HEK293 (cell line): ENCODE data around the gene URM1.

Experiments
- BCL11B ChIP-seq: fragments of 450-650 bp; formaldehyde crosslinking; IDR thresholded peaks from 2 replicates; pipeline ENCODE4 v1.5.1; 2016; ENCODE audit warnings: low read depth, missing biosample characterization, missing genetic modification characterization
- ZNF175 ChIP-seq: fragments of 450-650 bp; formaldehyde crosslinking; IDR thresholded peaks from 2 replicates; pipeline ENCODE4 v1.5.1; 2016; ENCODE audit warnings: missing biosample characterization, missing genetic modification characterization
- ZNF221 ChIP-seq: fragments of 450-650 bp; formaldehyde crosslinking; IDR thresholded peaks from 2 replicates; pipeline ENCODE4 v1.5.1; 2017; ENCODE audit warnings: missing biosample characterization, missing genetic modification characterization, borderline replicate concordance
- ZNF473 ChIP-seq: fragments of 450-650 bp; formaldehyde crosslinking; IDR thresholded peaks from 2 replicates; pipeline ENCODE4 v1.5.1; 2017; ENCODE audit warnings: missing biosample characterization, missing genetic modification characterization
- ZNF776 ChIP-seq: fragments of 450-650 bp; formaldehyde crosslinking; IDR thresholded peaks from 2 replicates; pipeline ENCODE4 v1.5.0; 2017; ENCODE audit warnings: missing biosample characterization, missing genetic modification characterization, borderline replicate concordance
- ZXDB ChIP-seq: fragments of 450-650 bp; formaldehyde crosslinking; IDR thresholded peaks from 2 replicates; pipeline ENCODE4 v1.5.1; 2016; ENCODE audit warnings: missing biosample characterization, missing genetic modification characterization
- TF ChIP-seq, protein P1 (sequence below): fragments of 450-650 bp; formaldehyde crosslinking; IDR thresholded peaks from 2 replicates; pipeline ENCODE4 v1.5.1; 2016; ENCODE audit warnings: missing biosample characterization, missing genetic modification characterization
- TF ChIP-seq, protein P2 (sequence below): fragments of 450-650 bp; IDR thresholded peaks from 2 replicates; pipeline ENCODE4 v1.5.1; 2018; ENCODE audit warnings: missing biosample characterization, mild to moderate bottlenecking, missing genetic modification characterization
- TF ChIP-seq, protein P3 (sequence below): fragments of 450-650 bp; formaldehyde crosslinking; IDR thresholded peaks from 2 replicates; pipeline ENCODE4 v1.5.1; 2016; ENCODE audit warnings: missing biosample characterization, missing genetic modification characterization
- TF ChIP-seq, protein P4 (sequence below): fragments of 450-650 bp; formaldehyde crosslinking; IDR thresholded peaks from 2 replicates; pipeline ENCODE4 v1.5.1; 2016; ENCODE audit warnings: missing biosample characterization, missing genetic modification characterization

DNA sequence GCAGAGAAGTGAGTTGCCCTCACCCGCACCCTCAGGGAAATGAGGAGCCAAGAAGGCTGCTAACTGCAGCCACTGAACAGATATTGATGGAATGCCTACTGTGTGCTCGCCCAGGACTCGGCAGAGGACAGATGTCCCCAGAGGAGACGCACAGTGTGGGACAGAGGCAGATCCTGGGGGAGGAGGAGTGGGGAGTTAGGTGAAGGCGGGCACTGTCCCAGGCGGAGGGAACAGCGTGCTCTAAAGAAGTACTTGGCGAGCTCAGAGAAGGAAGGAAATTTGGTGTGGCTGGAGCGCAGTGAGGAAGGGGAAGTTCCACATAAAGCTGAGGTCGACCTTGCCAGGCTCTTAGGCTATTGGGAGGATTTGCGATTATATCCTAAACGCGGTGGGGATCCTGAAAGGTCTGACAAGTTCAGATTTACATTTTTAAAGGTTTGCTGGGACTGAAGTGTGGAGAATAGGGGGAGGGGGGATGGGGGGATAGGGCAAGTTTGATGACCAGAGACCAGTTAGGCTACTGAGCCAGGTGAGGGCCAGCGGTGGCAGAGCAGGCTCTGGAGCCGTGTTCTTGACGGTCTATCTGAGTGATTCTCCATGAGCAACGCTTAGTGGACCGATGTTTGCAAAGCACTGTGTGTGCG, 25.9 kb downstream of the URM1 start:
- TF ChIP-seq ZNF776 (tag by site-specific recombination) (no peak), ZXDB (tag by site-specific recombination) (no peak), ZNF221 (tag by site-specific recombination) (no peak), ZNF175 (tag by site-specific recombination) (no peak), ZNF473 (tag by site-specific recombination) (no peak), BCL11B (tag by site-specific recombination) (no peak)
- TF ChIP-seq, protein P1, sequence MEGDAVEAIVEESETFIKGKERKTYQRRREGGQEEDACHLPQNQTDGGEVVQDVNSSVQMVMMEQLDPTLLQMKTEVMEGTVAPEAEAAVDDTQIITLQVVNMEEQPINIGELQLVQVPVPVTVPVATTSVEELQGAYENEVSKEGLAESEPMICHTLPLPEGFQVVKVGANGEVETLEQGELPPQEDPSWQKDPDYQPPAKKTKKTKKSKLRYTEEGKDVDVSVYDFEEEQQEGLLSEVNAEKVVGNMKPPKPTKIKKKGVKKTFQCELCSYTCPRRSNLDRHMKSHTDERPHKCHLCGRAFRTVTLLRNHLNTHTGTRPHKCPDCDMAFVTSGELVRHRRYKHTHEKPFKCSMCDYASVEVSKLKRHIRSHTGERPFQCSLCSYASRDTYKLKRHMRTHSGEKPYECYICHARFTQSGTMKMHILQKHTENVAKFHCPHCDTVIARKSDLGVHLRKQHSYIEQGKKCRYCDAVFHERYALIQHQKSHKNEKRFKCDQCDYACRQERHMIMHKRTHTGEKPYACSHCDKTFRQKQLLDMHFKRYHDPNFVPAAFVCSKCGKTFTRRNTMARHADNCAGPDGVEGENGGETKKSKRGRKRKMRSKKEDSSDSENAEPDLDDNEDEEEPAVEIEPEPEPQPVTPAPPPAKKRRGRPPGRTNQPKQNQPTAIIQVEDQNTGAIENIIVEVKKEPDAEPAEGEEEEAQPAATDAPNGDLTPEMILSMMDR: no peak
- TF ChIP-seq, protein P2, sequence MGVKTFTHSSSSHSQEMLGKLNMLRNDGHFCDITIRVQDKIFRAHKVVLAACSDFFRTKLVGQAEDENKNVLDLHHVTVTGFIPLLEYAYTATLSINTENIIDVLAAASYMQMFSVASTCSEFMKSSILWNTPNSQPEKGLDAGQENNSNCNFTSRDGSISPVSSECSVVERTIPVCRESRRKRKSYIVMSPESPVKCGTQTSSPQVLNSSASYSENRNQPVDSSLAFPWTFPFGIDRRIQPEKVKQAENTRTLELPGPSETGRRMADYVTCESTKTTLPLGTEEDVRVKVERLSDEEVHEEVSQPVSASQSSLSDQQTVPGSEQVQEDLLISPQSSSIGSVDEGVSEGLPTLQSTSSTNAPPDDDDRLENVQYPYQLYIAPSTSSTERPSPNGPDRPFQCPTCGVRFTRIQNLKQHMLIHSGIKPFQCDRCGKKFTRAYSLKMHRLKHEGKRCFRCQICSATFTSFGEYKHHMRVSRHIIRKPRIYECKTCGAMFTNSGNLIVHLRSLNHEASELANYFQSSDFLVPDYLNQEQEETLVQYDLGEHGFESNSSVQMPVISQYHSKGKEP (tag by site-specific recombination): no peak
- TF ChIP-seq, protein P3, sequence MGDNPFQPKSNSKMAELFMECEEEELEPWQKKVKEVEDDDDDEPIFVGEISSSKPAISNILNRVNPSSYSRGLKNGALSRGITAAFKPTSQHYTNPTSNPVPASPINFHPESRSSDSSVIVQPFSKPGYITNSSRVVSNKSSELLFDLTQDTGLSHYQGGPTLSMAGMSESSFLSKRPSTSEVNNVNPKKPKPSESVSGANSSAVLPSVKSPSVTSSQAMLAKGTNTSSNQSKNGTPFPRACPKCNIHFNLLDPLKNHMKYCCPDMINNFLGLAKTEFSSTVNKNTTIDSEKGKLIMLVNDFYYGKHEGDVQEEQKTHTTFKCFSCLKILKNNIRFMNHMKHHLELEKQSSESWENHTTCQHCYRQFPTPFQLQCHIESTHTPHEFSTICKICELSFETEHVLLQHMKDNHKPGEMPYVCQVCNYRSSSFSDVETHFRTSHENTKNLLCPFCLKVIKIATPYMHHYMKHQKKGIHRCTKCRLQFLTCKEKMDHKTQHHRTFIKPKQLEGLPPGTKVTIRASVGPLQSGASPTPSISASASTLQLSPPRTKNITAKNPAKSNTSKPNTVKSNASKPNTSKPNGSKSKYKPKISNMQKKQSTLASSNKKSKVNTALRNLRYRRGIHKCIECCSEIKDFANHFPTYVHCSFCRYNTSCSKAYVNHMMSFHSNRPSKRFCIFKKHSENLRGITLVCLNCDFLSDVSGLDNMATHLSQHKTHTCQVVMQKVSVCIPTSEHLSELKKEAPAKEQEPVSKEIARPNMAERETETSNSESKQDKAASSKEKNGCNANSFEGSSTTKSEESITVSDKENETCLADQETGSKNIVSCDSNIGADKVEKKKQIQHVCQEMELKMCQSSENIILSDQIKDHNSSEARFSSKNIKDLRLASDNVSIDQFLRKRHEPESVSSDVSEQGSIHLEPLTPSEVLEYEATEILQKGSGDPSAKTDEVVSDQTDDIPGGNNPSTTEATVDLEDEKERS: no peak
- TF ChIP-seq, protein P4, sequence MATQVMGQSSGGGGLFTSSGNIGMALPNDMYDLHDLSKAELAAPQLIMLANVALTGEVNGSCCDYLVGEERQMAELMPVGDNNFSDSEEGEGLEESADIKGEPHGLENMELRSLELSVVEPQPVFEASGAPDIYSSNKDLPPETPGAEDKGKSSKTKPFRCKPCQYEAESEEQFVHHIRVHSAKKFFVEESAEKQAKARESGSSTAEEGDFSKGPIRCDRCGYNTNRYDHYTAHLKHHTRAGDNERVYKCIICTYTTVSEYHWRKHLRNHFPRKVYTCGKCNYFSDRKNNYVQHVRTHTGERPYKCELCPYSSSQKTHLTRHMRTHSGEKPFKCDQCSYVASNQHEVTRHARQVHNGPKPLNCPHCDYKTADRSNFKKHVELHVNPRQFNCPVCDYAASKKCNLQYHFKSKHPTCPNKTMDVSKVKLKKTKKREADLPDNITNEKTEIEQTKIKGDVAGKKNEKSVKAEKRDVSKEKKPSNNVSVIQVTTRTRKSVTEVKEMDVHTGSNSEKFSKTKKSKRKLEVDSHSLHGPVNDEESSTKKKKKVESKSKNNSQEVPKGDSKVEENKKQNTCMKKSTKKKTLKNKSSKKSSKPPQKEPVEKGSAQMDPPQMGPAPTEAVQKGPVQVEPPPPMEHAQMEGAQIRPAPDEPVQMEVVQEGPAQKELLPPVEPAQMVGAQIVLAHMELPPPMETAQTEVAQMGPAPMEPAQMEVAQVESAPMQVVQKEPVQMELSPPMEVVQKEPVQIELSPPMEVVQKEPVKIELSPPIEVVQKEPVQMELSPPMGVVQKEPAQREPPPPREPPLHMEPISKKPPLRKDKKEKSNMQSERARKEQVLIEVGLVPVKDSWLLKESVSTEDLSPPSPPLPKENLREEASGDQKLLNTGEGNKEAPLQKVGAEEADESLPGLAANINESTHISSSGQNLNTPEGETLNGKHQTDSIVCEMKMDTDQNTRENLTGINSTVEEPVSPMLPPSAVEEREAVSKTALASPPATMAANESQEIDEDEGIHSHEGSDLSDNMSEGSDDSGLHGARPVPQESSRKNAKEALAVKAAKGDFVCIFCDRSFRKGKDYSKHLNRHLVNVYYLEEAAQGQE: no peak
